Airway epithelial cell (primary cell): ENCODE results near the gene ZNF565. TPM values are rescaled to one million over a fixed set of nuclear protein-coding genes. Genes with fewer than 3 reads are reported as not detected.

Source experiments
- total RNA-seq: library from RNA; depleted of rRNA; stranded (reverse); fragments of >200 nt; gene quantifications from 2 replicates; pipeline ENCODE4 v1.2.3, GENCODE V29; 2015

ZNF565 gene
- total RNA-seq: 1.9 TPM in 2 replicates

GRCh38 chr19:36214386-36215275 lies at the start of gene ZNF565, which contains the start of gene ZNF146:
ZNF565 (minus strand) TSS chr19:36214665; CDS start chr19:36201985, 12,680 bp downstream.
ZNF146 (plus strand) TSS chr19:36215106; CDS start chr19:36236441, 21,335 bp downstream.

GRCh38 chr19:36152352-36153091 lies 61.9 kb downstream of the ZNF565 start, which contains the start of gene COX7A1:
COX7A1 (minus strand) TSS chr19:36152447; CDS start chr19:36152407, 40 bp downstream.

DNA sequence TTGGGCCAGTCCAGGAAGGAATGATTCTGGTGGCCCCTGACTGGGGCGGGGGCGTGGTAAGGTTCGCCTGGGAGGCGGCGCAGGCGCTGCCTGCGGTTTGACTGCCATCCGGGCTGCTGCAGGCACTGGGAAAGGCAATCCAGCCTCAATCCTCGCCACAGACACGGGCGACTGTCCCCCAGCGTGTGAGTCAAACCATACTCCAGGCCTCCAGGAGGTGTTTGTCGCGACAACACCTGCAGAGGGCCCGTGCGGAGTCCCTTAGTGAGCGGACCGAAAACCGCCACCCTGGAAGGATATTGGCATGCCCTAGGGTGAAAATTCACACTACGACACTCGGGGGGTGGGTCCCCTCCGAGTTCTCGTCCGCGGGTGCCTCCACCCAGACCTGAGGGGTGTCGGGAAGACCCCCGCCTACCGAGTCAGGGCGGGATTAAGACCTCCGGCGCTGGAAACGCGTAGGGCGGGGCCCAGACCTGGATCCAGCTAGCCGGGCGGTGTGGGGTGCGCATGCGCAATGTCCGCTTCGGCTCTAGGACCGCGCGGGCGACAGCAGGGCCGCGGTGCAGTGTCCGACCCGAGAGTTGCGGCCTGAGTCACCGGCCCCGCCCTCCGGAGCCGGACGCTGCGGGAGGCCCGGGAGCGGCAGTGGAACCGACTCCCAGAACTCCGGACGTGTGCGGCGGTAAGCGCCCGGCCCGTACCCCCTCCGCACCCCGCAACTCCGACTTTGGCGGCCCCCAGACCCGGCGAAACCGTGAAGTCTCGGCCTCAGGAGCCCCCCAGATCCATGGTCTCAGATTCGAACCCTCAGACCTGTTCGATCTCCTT lies 74.8 kb downstream of the ZNF565 start, which contains the start of gene CAPNS1:
CAPNS1 (plus strand) TSS at position 594 of the 831 bp plus-strand sequence. CDS start 946 bp downstream, outside the sequence.

Other genes with a start within 250 kb of the ZNF565 start
- 34.6 and 81.5 TPM in 2 replicates for gene SDHAF1, start 219.5 kb downstream of the ZNF565 start, total RNA-seq
- gene SYNE4, start 205.9 kb downstream of the ZNF565 start, total RNA-seq: 2.9 and 3.9 TPM in 2 replicates
- 38.7 and 48.2 TPM in 2 replicates for gene ALKBH6, start 200.5 kb downstream of the ZNF565 start, total RNA-seq
- gene CLIP3, start 181.8 kb downstream of the ZNF565 start, total RNA-seq: 0.19 and 0.28 TPM in 2 replicates
- 3.5 and 6.8 TPM in 2 replicates for gene THAP8, start 160.4 kb downstream of the ZNF565 start, total RNA-seq
- gene WDR62, start 159.8 kb downstream of the ZNF565 start, total RNA-seq: 4.3 and 5.4 TPM in 2 replicates
- not detected in 2 replicates for gene OVOL3, start 103.5 kb downstream of the ZNF565 start, total RNA-seq
- 52.7 and 73.0 TPM in 2 replicates for gene POLR2I, start 99.8 kb downstream of the ZNF565 start, total RNA-seq
- 239 and 256 TPM in 2 replicates for gene TBCB, start 99.2 kb downstream of the ZNF565 start, total RNA-seq
- gene CAPNS1, start 74.6 kb downstream of the ZNF565 start, total RNA-seq: 206 and 280 TPM in 2 replicates
- gene COX7A1, start 62.2 kb downstream of the ZNF565 start, total RNA-seq: 0.35 TPM in 1 of 2 replicates, not detected in the other
- gene ZNF146, start 441 bp upstream of the ZNF565 start, total RNA-seq: 63.0 and 79.5 TPM in 2 replicates
- gene ZFP14, start 164.5 kb upstream of the ZNF565 start, total RNA-seq: 0.70 and 1.6 TPM in 2 replicates
- 1.5 and 3.2 TPM in 2 replicates for gene ZFP82, start 204.0 kb upstream of the ZNF565 start, total RNA-seq